Ishikawa (cell line): ENCODE results near the gene MPL.

Experiments used
- CREB1 ChIP-seq: IDR thresholded peaks from 2 replicates; pipeline ENCODE4 v1.6.1; 2012; ENCODE audit warnings: low read depth
- EP300 ChIP-seq: IDR thresholded peaks from 2 replicates; pipeline ENCODE4 v1.6.1; 2012; ENCODE audit warnings: borderline replicate concordance
- FOXM1 ChIP-seq: IDR thresholded peaks from 2 replicates; pipeline ENCODE4 v1.6.1; 2012; ENCODE audit warnings: low read depth, borderline replicate concordance
- MAX ChIP-seq: IDR thresholded peaks from 2 replicates; pipeline ENCODE4 v1.6.1; 2012
- NFIC ChIP-seq: IDR thresholded peaks from 2 replicates; pipeline ENCODE4 v1.6.1; 2012
- REST ChIP-seq: IDR thresholded peaks from 2 replicates; pipeline ENCODE4 v1.6.1; 2012; ENCODE audit warnings: low read depth, mild to moderate bottlenecking
- TEAD4 ChIP-seq: IDR thresholded peaks from 2 replicates; pipeline ENCODE4 v1.6.1; 2012
- USF1 ChIP-seq: IDR thresholded peaks from 2 replicates; pipeline ENCODE4 v1.6.1; 2012
- YY1 ChIP-seq: IDR thresholded peaks from 2 replicates; pipeline ENCODE4 v1.6.1; 2012; ENCODE audit warnings: low read depth

GRCh38 chr1:43304771-43305300 is 32.8 kb upstream of the MPL start:
- no peak for TF ChIP-seq CREB1
- no peak for TF ChIP-seq USF1
- no peak for TF ChIP-seq EP300
- TF ChIP-seq MAX: no peak
- no peak for TF ChIP-seq FOXM1
- no peak for TF ChIP-seq TEAD4
- no peak for TF ChIP-seq NFIC
- TF ChIP-seq YY1: no peak
- no peak for TF ChIP-seq REST
